Endothelial cell of umbilical vein (primary cell): ENCODE results near the gene RDX. TPM values are rescaled to one million over a fixed set of nuclear protein-coding genes. Genes with fewer than 3 reads are reported as not detected.

Experiments used
- BruUV-seq: library from RNA; stranded (reverse); fragments of 400-500 nt; replicated peaks from 2 replicates; lab custom pipeline; 2021; lab: Mats Ljungman, UMichigan
- CTCF ChIA-PET: fragments of 300-600, 350-600 bp; sonication (Branson Sonifier 250); formaldehyde crosslinking; loops from one replicate; lab custom pipeline; 2021; ENCODE audit warnings: antibody characterized with exemption, inconsistent platforms; lab: Charles Lee
- POLR2A ChIA-PET: fragments of 300-600, 350-600 bp; sonication (Branson Sonifier 250); formaldehyde crosslinking; loops from one replicate; lab custom pipeline; 2021; ENCODE audit warnings: antibody characterized with exemption, inconsistent platforms; lab: Charles Lee
- DNase-seq: peaks from one replicate; pipeline ENCODE4 v3.0.0-alpha.2; 2011; ENCODE audit warnings: low read depth, low spot score
- FAIRE-seq: peaks from 2 replicates; lab custom pipeline; 2011; peaks lifted over from hg19 to GRCh38; lab: Jason Lieb, UNC
- H2AFZ ChIP-seq: 2 replicates; pipeline ENCODE4 v1.6.0; 2012; ENCODE audit warnings: low read depth, low read length, control low read depth, inconsistent platforms
- H3K27ac ChIP-seq: 2 replicates; pipeline ENCODE4 v1.5.1; 2011; ENCODE audit warnings: low read depth, mild to moderate bottlenecking, control low read depth, low read length, moderate library complexity; ENCODE audit not compliant: insufficient read depth
- H3K27me3 ChIP-seq, 2 experiments: 2 replicates each; pipeline versions ENCODE4 v1.6.0 to v1.6.1; 2011; ENCODE audit warnings: low read length in 2 of 2, mixed read lengths in 1 of 2; ENCODE audit not compliant: control insufficient read depth in 2 of 2, insufficient read depth in 2 of 2
- H3K36me3 ChIP-seq, 2 experiments: 2 replicates in 1 of 2; 3 replicates in 1 of 2; pipeline ENCODE4 v1.5.1; 2011; ENCODE audit warnings: low read length in 2 of 2, mild to moderate bottlenecking in 1 of 2, moderate library complexity in 1 of 2; ENCODE audit not compliant: control insufficient read depth in 2 of 2, insufficient read depth in 2 of 2; ENCODE audit errors: extremely low read depth in 1 of 2
- H3K4me1 ChIP-seq: 3 replicates; pipeline ENCODE4 v1.5.1; 2011; ENCODE audit warnings: mild to moderate bottlenecking, low read length; ENCODE audit not compliant: control insufficient read depth, insufficient read depth; ENCODE audit errors: extremely low read depth
- H3K4me2 ChIP-seq: 2 replicates; pipeline ENCODE4 v1.6.1; 2011; ENCODE audit warnings: low read length, control low read depth, mixed read lengths; ENCODE audit not compliant: insufficient read depth
- H3K4me3 ChIP-seq, 3 experiments: fragments of 200-600 bp in 1 of 3; sonication (generic), shearing (Covaris generic) in 1 of 3; replicated peaks in 1 of 3; 2 replicates each; pipeline ENCODE4 v1.5.1; 2011 to 2016; ENCODE audit warnings: control low read depth in 3 of 3, low read length in 3 of 3, mild to moderate bottlenecking in 2 of 3, inconsistent platforms in 1 of 3, low read depth in 1 of 3, moderate library complexity in 1 of 3; ENCODE audit not compliant: insufficient read depth in 1 of 3
- H3K79me2 ChIP-seq: 2 replicates; pipeline ENCODE4 v1.6.0; 2012; ENCODE audit warnings: low read length, inconsistent platforms; ENCODE audit not compliant: control insufficient read depth, insufficient read depth
- H3K9ac ChIP-seq: replicated peaks from 2 replicates; pipeline ENCODE3; 2011; ENCODE audit warnings: low read length, control low read depth; ENCODE audit not compliant: insufficient read depth; ENCODE audit errors: extremely low read depth
- H3K9me1 ChIP-seq: replicated peaks from 3 replicates; pipeline ENCODE4 v1.6.0; 2011; ENCODE audit warnings: mild to moderate bottlenecking, low read length; ENCODE audit not compliant: control insufficient read depth, insufficient read depth; ENCODE audit errors: extremely low read depth
- H3K9me3 ChIP-seq: replicated peaks from 2 replicates; pipeline ENCODE4 v1.5.1; 2012; ENCODE audit warnings: low read length, inconsistent platforms; ENCODE audit not compliant: control insufficient read depth, insufficient read depth
- H4K20me1 ChIP-seq: replicated peaks from 2 replicates; pipeline ENCODE3; 2011; ENCODE audit warnings: mild to moderate bottlenecking, low read length; ENCODE audit not compliant: control insufficient read depth, insufficient read depth; ENCODE audit errors: extremely low read depth
- CTCF ChIP-seq, 2 donors: IDR thresholded peaks; 1 replicate in 1 of 2; 2 replicates in 1 of 2; pipeline ENCODE4 v1.5.1; 2011; ENCODE audit warnings: low read length in 2 of 2, mild to moderate bottlenecking in 2 of 2, moderate library complexity in 2 of 2, control low read depth in 1 of 2, inconsistent platforms in 1 of 2, low read depth in 1 of 2; ENCODE audit not compliant: insufficient read depth in 1 of 2; ENCODE audit errors: extremely low read depth in 1 of 2
- EZH2 ChIP-seq: IDR thresholded peaks from 2 replicates; pipeline ENCODE4 v1.6.1; 2012; ENCODE audit warnings: borderline replicate concordance, low read depth, mild to moderate bottlenecking, moderate library complexity, low read length, inconsistent platforms; ENCODE audit not compliant: severe bottlenecking
- FOS ChIP-seq: IDR thresholded peaks from 2 replicates; pipeline ENCODE4 v1.6.1; 2011; ENCODE audit warnings: mild to moderate bottlenecking, low read length, moderate library complexity, borderline replicate concordance; ENCODE audit not compliant: insufficient read depth
- GATA2 ChIP-seq: IDR thresholded peaks from 2 replicates; pipeline ENCODE4 v1.7.0; 2011; ENCODE audit warnings: low read depth, mild to moderate bottlenecking, moderate library complexity, mixed read lengths, low read length; ENCODE audit not compliant: insufficient read length, insufficient read depth
- JUN ChIP-seq: IDR thresholded peaks from 2 replicates; pipeline ENCODE4 v1.6.1; 2011; ENCODE audit warnings: borderline replicate concordance, low read depth; ENCODE audit not compliant: insufficient read length, insufficient read depth
- MYC ChIP-seq: IDR thresholded peaks from one replicate; pipeline ENCODE4 v1.6.1; 2011; ENCODE audit warnings: mild to moderate bottlenecking, low read depth, low read length
- POLR2A ChIP-seq: IDR thresholded peaks from 2 replicates; pipeline ENCODE4 v1.6.1; 2012; ENCODE audit warnings: low read depth, mild to moderate bottlenecking, control low read depth, low read length
- dilution Hi-C: fragments of 300-500 bp; cut with MboI; formaldehyde crosslinking; loops from one replicate; pipeline ENCODE4 v1.15.0; 2019; ENCODE audit warnings: low sequenced_read_pairs; ENCODE audit not compliant: extremely low pct_ligation_motif_present
- intact Hi-C: fragments of 100-400 bp; cut with micrococcal nuclease; formaldehyde crosslinking; loops from one replicate; pipeline ENCODE4 v1.10.0; 2022
- polyA plus RNA-seq, 4 experiments: library from polyadenylated mRNA; depleted of rRNA in 3 of 4; stranded (reverse) in 3 of 4; unstranded in 1 of 4; fragments of >200 nt; gene quantifications; 2 replicates each; pipeline versions ENCODE4 v1.2.1 to v1.2.3, GENCODE V29; 2011 to 2012; ENCODE audit warnings: missing spikeins in 1 of 4
- total RNA-seq: library from RNA; stranded (reverse); gene quantifications from 2 replicates; pipeline ENCODE4 v1.2.3, GENCODE V29; 2021
- TF ChIP-seq, protein P1 (sequence below): IDR thresholded peaks from 2 replicates; pipeline ENCODE4 v1.6.1; 2011; ENCODE audit not compliant: insufficient read depth, insufficient read length

RDX gene
- total and polyA plus RNA-seq, 2 donors (not counting 3 experiments of a cell fraction or from before 2014, with no cell fraction given) = 47.9 to 280 TPM

GRCh38 chr11:110158317-110159200 lies 137.9 kb downstream of the RDX start:
- Histone ChIP-seq H3K9me3 (no peaks in the 10 kb centered on the region), H4K20me1 (no peaks in the 10 kb centered on the region), H2AFZ (no peak overlapping the region), H3K27ac (no peak overlapping the region), H3K4me3 (no peak overlapping the region), H3K4me1 (peaks cover 4% of the 10 kb centered on the region), H3K9ac (no peak overlapping the region), H3K79me2 (no peaks in the 10 kb centered on the region), H3K4me2 (no peak overlapping the region), H3K36me3 (peaks cover 0 to 10% of the 10 kb centered on the region in 2 experiments), H3K9me1 (peaks cover 2% of the 10 kb centered on the region), H3K27me3 (no peaks in the 10 kb centered on the region)
- TF ChIP-seq, protein P1, sequence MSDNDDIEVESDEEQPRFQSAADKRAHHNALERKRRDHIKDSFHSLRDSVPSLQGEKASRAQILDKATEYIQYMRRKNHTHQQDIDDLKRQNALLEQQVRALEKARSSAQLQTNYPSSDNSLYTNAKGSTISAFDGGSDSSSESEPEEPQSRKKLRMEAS = no peak
- TF ChIP-seq GATA2 (no peak), JUN (no peak), CTCF (IDR thresholded peaks at IDR 0.05; ENCODE audit: extremely low read depth in 1 of 2, insufficient read depth in 1 of 2, low read depth in 1 of 2, low read length in 2 of 2) (no peak), FOS (no peak), EZH2 (no peak), MYC (no peak), POLR2A (no peak)
- ChIA-PET POLR2A (no interaction called here), CTCF (interaction anchor here (0.9 to 1.4 kb wide), 3 partner anchors 9 to 66 kb away, joined by 3 to 4 read pairs (median 3); partner anchors contain the start of gene ZC3H12C)
- FAIRE-seq (no peak), DNase-seq (no peak)
- intact Hi-C loops = no loop called here
- BruUV-seq = no TSS peak
- dilution Hi-C loops = no loop called here
